HG02840 (cell line): ENCODE data around the gene DPRX.
"Not testable (repeated sequence)": the region's sequence is repeated elsewhere in the genome, so short reads cannot be mapped to it uniquely, and the experiment has no call there.

Experiments
- ATAC-seq: cut with Tn5 transposase; IDR thresholded peaks from one replicate; pipeline ENCODE4 v1.9.1; 2021; ENCODE audit warnings: mild to moderate bottlenecking, moderate library complexity, moderate number of reproducible peaks; ENCODE audit not compliant: unreplicated experiment, low FRiP score

Gene DPRX

DNA sequence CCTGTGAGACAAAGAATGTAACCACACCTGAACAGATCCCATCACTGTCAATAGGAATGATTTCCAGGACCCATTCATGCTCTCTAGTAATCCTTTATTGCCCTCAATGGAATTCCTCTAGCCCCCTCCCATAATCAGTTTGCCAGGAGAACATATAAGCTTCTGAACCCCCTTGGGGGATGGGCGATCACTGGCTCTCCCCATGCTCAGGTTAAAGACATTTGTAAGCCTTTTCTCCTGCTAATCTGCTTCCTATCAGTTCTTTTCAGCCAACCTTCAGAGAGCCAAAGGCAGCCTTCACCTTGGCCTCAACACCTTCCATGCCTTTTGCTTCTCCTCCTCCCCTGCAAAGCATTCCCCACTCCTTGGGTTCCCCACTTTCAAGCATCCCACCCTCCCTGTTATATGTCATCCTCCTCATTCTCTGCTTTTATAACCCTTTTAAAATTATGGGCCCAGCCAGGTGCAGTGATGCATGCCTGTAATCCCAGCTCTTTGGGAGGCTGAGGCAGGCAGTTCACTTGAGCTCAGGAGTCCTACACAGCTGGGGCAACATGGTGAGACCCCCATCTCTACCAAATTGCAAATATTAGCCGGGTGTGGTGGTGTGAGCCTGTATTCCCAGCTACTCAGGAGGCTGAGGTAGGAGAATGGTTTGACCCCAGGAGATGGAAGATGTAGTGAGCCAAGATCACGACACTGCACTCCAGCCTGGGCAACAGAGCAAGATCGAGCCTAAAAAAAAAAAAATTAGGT is 12.4 kb downstream of the DPRX start:
- ATAC-seq = no peak

DNA sequence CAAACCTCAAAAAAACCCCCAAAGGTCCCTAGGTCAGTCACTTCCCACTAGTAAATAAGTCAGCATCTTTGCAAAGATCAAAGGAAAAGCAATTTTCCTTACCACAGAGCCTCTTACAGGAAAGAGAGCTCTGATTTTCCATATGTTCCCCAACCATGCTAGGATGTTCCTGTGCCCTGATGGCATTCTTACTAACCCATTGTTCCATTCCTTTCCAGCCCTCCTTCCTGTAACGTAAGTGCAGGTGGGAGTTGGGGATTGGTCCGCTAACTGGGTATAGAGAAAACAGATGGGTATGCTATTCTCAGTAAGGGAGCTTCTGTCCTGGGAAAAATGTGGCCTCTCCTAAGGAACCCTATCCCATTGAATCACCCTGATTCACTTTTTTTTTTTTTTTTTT is 14.3 kb downstream of the DPRX start:
- ATAC-seq = no peak

DNA sequence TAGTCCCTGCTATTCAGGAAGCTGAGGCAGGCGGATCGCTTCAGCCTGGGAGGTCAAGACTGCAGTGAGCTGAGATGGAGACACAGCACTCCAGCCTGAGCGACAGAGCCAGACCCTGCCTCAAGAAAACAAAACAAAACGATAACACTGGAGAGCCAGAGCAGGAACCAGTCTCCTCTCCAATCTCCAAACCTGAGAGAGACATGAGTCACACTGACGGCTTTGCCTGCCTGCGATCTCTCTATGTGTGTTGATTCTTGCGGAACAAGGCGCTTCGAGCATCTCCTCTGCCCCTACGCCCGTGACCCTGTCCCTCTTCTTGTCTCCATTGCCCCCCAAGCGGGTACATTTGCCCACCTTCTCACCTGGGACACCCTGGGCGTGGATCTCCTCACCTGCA is 15.6 kb downstream of the DPRX start:
- no peak for ATAC-seq

DNA sequence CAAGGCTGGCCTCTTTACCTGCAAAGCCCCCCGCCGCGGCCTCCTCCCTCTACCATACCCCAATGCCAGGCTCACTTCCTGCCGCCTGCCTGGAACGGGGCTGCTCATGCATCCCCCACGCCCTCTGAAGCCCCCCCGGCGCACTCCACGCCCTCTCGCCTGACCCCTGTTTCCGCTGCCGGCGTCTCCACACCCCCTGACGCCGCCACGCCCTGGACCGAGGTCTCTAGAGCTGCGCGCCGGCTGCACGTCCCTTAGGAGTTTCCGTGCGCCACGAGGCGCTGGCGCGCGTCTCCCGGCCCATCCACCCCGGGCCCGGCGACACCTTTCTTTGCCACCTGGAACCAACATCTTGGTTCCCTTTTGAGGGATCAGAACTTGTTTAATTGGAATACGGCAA is 16.0 kb downstream of the DPRX start:
- ATAC-seq = no peak

DNA sequence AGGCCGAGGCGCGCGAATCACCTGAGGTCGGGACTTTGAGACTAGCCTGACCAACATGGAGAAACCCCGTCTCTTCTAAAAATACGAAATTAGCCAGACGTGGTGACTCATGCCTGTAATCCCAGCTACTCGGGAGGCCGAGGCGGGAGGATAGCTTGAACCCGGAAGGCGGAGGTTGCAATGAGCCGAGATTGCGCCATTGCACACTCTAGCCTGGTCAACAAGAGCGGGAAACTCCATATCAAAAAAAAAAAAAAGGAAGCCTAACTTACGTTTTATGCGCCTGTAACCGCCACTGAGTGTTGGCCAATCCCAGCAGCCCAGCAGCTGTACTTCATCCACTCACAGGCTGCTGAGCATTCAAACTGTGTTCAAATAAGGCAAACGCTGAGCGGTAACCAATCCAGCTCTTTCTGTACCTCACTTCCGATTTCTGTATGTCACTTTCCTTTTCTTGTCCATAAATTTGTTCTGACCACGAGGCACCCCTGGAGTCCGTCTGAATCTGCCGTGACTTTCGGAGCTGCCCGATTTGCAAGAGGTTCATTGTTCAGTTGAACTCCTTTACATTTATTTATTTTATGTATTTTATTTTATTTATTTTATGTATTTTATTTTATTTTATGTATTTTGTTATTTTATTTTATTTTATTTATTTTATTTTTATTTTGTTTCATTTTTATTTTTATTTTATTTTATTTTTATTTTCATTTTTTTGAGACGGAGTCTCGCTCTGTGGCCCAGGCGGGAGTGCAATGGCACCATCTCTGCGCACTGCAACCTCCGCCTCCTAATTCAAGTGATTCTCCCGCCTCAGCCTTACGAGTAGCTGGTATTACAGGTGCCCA is 18.2 kb downstream of the DPRX start:
- ATAC-seq = no peak

DNA sequence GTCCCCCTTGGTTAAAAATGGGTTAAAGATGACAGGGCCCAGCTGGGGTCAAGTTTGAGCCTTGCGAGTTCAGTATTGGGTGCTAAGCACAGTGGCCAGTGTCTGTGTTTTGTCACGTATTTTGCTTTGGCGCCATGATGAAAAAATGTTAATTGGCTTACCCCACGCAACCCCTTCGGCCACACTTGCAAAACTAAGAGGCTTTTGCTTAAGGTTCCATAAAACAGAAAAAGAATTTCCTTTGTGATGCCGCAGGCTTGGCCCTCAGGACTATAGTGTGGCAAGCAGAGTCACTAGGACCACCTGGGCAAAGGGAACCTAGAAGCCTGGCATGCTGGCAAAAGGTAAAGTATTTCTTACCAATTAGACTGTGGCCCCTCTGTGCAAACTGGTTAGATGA is 20.7 kb downstream of the DPRX start:
- ATAC-seq = no peak

DNA sequence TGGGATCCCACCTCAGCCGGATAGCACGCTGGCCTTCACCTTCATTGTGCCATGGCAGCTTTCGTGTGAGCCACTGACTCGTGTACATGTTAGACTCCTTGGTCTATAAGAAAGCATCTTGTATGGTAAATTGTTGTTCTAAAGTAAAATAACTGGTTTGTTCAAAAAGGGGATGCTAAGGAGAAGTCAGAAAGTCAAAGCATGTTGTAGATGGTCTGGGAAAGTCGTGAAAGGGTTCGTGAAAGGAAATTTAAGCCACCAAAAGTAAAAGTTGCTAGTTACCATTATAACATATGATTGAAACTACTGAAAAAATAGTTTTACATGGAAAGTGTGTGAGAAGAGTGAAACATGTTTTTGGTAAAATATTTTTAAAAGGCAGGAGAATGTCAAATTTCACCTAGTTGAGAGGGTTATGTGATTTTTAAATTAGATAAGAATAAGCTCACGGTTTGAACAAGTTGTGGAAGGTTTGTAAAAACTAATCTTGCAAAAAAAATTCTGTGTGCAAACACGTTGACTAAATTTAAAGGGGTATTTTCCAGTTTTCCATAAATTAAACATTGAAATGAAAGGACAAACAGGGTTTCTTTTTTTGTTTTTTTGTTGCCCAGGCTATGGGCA is 23.4 kb downstream of the DPRX start:
- no peak for ATAC-seq

GRCh38 chr19:53657330-53657729 is 25.5 kb downstream of the DPRX start:
- no peak for ATAC-seq

DNA sequence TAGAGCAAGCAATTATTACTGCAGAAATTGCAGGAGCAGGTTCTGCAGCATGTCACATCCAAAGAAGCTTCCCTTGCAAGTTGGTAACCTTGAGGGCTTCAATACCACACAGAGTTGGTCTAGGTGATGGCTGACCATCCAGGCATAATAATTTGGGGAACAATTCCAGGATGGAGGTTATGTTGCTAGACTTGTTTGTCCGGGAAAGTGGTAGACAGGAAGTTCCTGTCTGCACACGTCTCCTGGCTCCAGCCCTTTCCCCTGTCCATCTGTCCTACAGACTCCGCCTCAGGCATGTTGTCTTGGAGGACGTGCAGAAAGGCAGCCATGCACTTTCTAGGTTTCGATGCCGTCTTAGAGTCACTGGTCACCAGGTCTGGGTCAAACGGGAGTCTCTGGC is 26.0 kb downstream of the DPRX start:
- no peak for ATAC-seq

DNA sequence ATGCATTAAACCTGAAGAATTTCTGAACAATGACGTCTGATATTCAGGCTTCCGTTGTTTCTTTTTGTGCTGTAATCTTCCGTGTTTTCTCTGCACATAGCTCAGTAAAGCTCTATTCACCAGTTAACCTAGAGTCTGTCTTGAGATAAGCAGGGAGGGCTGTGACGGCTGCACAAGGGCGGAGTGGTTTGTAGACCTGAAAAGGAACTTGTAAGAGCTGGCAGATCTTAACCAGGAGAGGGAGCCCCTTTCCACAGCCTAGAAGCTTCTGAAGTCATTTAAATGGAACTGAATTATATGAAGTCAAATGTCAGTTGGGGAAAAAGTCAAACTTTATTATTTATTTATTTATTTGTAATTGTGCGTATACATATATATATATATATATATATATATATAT is 27.5 kb downstream of the DPRX start:
- no peak for ATAC-seq

DNA sequence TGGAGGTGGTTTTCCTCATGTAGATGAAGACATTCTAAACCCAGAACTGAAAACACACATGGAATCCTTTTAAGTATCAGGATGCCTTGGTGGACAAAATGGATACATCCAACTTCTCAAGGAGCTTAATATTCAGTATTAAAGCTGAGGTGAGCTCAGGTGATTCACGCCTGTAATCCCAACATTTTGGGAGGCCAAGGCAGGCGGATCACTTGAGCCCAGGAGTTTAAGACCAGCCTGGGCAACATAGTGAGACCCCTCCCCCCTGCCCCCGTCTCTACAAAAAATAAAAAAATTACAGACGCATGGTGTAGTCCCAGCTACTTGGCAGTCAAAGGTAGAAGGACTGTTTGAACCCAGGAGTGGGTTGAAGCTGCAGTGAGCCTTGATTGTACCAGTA is 28.8 kb downstream of the DPRX start:
- no peak for ATAC-seq

DNA sequence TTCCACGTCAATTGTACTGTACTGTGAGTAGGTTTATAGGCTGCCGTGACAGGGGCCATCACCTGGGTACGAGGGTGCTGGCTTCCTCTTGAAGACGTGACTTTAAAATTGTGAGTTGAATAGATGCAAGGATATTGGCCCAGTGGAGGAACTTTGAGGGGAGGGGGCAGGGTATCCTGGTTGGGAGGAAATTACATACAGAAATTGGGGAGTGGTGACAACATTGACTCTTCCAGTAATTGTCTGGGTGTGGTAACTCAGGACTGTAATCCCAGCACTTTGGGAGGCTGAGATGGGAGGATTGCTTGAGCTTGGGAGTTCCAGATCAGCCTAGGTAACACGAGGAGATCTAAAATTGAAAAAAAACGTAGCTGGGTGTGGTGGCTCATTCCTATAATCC is 30.4 kb downstream of the DPRX start:
- no peak for ATAC-seq

GRCh38 chr19:53664152-53664551 is 32.4 kb downstream of the DPRX start:
- ATAC-seq = no peak

DNA sequence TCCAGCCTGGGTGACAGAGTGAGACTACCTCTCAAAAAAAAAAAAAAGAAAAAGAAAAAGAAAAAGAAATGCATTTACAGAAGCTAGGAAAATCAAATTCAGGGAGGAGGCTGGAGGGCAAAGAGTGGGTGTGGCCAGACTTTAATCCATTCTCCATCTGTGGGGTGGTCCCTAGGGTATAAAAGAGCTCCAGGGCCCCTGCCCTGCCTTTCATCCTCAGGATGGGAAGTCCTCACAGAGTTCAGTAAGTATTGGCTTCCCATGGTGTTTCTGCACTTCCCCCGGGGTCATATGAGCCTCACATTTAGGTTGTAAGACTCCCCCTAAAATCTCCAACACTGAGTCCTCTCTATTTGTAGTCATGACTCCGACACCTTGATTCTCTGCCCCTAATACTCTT is 33.0 kb downstream of the DPRX start:
- no peak for ATAC-seq

DNA sequence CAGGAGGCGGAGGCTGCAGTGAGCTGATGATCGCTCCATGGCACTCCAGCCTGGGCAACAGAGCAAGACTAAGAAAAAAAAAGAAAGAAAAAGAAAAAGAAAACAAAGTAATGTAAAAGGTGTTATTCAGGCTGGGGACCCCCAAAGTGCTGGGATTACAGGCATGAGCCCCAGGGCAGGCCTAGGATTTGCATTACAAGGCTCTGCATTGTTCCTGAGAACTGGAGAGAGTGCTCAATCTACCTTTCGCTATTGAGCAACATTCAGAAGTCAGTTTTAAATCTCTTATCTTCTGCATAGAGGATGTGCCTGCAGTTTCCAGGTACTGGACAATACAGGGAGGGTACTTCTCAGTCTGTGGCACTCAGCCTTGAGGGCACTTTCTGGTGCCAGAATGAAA is 34.5 kb downstream of the DPRX start:
- ATAC-seq = not testable (repeated sequence)

DNA sequence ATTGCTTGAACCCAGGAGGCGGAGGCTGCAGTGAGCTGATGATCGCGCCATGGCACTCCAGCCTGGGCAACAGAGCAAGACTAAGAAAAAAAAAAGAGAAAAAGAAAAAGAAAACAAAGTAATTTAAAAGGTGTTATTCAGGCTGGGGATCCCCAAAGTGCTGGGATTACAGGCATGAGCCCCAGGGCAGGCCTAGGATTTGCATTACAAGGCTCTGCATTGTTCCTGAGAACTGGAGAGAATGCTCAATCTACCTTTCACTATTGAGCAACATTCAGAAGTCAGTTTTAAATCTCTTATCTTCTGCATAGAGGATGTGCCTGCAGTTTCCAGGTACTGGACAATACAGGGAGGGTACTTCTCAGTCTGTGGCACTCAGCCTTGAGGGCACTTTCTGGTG is 37.0 kb downstream of the DPRX start:
- not testable (repeated sequence) for ATAC-seq

DNA sequence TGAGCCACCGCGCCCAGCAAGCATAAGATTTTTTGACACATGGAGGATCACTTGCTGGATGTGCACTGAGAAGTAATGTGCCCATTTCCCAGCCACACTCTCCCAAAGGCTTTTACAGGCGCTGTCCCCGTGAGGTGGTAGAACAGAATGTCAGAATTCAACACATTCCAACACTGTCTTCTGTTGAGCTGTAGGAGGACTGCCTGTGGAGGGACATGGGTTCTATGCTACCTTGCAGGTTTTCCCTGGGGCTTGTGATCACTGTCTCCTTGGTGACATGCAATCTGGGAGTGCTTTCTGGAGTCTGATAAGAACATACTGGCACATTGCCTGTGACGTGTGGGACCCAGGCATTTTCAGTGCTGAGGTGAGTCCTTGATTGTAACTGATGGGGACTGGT is 38.5 kb downstream of the DPRX start:
- no peak for ATAC-seq

GRCh38 chr19:53671663-53672062 is 39.9 kb downstream of the DPRX start:
- no peak for ATAC-seq
